ENCODE data around the gene DOCK1.

The DOCK1 gene

GRCh38 chr10:127094984-127095383, 189.8 kb downstream of the DOCK1 start:
- no peak for TF ChIP-seq CTCF (IDR thresholded peaks at IDR 0.05; ENCODE audit: low read length, missing control alignments)
- no peak overlapping the region for H3K4me3 ChIP-seq (replicated peaks; ENCODE audit: low read depth, low read length)
- no peak for DNase-seq (ENCODE audit: low read depth)

GRCh38 chr10:127100983-127101615, 195.9 kb downstream of the DOCK1 start:
- no peak for DNase-seq (ENCODE audit: low read depth)
- TF ChIP-seq CTCF (IDR thresholded peaks at IDR 0.05; ENCODE audit: low read length, missing control alignments) = no peak
- no peak overlapping the region for H3K4me3 ChIP-seq (replicated peaks; ENCODE audit: low read depth, low read length)

GRCh38 chr10:127102176-127102575, 196.9 kb downstream of the DOCK1 start:
- no peak for TF ChIP-seq CTCF (IDR thresholded peaks at IDR 0.05; ENCODE audit: low read length, missing control alignments)
- no peak overlapping the region for H3K4me3 ChIP-seq (replicated peaks; ENCODE audit: low read depth, low read length)
- DNase-seq (ENCODE audit: low read depth) = no peak

GRCh38 chr10:127115100-127115499, 209.9 kb downstream of the DOCK1 start:
- TF ChIP-seq CTCF (IDR thresholded peaks at IDR 0.05; ENCODE audit: low read length, missing control alignments) = no peak
- no peak overlapping the region for H3K4me3 ChIP-seq (replicated peaks; ENCODE audit: low read depth, low read length)
- no peak for DNase-seq (ENCODE audit: low read depth)

GRCh38 chr10:127117125-127117524, 211.9 kb downstream of the DOCK1 start:
- H3K4me3 ChIP-seq (replicated peaks; ENCODE audit: low read depth, low read length) = no peak overlapping the region
- peak; percentile 69 for DNase-seq (ENCODE audit: low read depth)
- TF ChIP-seq CTCF (IDR thresholded peaks at IDR 0.05; ENCODE audit: low read length, missing control alignments) = no peak

GRCh38 chr10:127118034-127118433, 212.8 kb downstream of the DOCK1 start:
- no peak for TF ChIP-seq CTCF (IDR thresholded peaks at IDR 0.05; ENCODE audit: low read length, missing control alignments)
- DNase-seq (ENCODE audit: low read depth) = no peak

GRCh38 chr10:127119936-127120335, 214.7 kb downstream of the DOCK1 start:
- no peak for DNase-seq (ENCODE audit: low read depth)
- TF ChIP-seq CTCF (IDR thresholded peaks at IDR 0.05; ENCODE audit: low read length, missing control alignments) = no peak

More at GRCh38 chr10:127118034-127118433, 212.8 kb downstream of the DOCK1 start:
- H3K4me3 ChIP-seq (replicated peaks; ENCODE audit: low read depth, low read length) = no peak overlapping the region

More at GRCh38 chr10:127119936-127120335, 214.7 kb downstream of the DOCK1 start:
- no peak overlapping the region for H3K4me3 ChIP-seq (replicated peaks; ENCODE audit: low read depth, low read length)

Data from fibroblast of pulmonary artery (primary cell).